Right lobe of liver (tissue), 6 donors: ENCODE data around the gene SLC37A4. TPM values are rescaled to one million over a fixed set of nuclear protein-coding genes. Genes with fewer than 3 reads are reported as not detected.
A peak's percentile ranks its signal among the peaks of the same experiment; 100 is the strongest.

Source experiments
- ATAC-seq, 4 donors: fragments of 200-7000 bp; cut with Tn5 transposase; one replicate each; pipeline ENCODE4 v1.9.1; 2020; ENCODE audit warnings: mild to moderate bottlenecking in 4 of 4, moderate library complexity in 4 of 4
- DNase-seq, 3 donors: peaks; one replicate each; pipeline ENCODE4 v3.0.0-alpha.2; 2020
- H3K27ac ChIP-seq, 3 donors: fragments of 200-600 bp; one replicate each; pipeline ENCODE4 v1.8.0; 2022
- H3K27me3 ChIP-seq, 2 donors: fragments of 200-600 bp; one replicate each; pipeline ENCODE4 v1.8.0; 2022
- H3K36me3 ChIP-seq, 4 donors: fragments of 200-600 bp; sonication (generic) in 1 of 4; one replicate each; pipeline versions ENCODE4 v1.5.1 to v1.8.0; 2017 to 2022; ENCODE audit warnings: control low read depth in 1 of 4
- H3K4me1 ChIP-seq, 4 donors: fragments of 200-600 bp; sonication (generic) in 1 of 4; one replicate each; pipeline versions ENCODE4 v1.5.1 to v1.8.0; 2017 to 2022; ENCODE audit warnings: control low read depth in 1 of 4
- H3K4me3 ChIP-seq, 3 donors: fragments of 200-600 bp; one replicate each; pipeline ENCODE4 v1.8.0; 2022
- H3K9me3 ChIP-seq, 4 donors: fragments of 200-600 bp; sonication (generic) in 1 of 4; one replicate each; pipeline versions ENCODE4 v1.5.1 to v1.8.0; 2017 to 2022; ENCODE audit warnings: control low read depth in 1 of 4
- POLR2A ChIP-seq: fragments of 450-650 bp; IDR thresholded peaks from one replicate; pipeline ENCODE4 v1.6.1; 2017; ENCODE audit warnings: antibody characterized with exemption, mild to moderate bottlenecking
- WGBS: methylation state at CpG from one replicate; pipeline ENCODE4 v1.1.6; 2018; ENCODE audit warnings: low coverage, low lambda C conversion rate; ENCODE audit not compliant: insufficient coverage; ENCODE audit errors: missing lambda C conversion rate; 5-methylcytosine and 5-hydroxymethylcytosine counted together
- intact Hi-C, 2 donors: fragments of 100-400 bp; cut with DNase I; formaldehyde crosslinking; loops; one replicate each; pipeline versions ENCODE4 v1.11.2 to v1.14.1; 2022
- total RNA-seq, 6 experiments: library from RNA; depleted of rRNA in 2 of 6; stranded (reverse); fragments of >200 nt in 2 of 6; fragmentation: NEBNext Ultra II Directional in 3 of 6; extraction: Animal tissue kit (Norgen Biotek cat#: 25700) in 3 of 6; gene quantifications; one replicate each; pipeline versions ENCODE4 v1.1.0 to v1.2.4, GENCODE V29; 2016 to 2023
- TF ChIP-seq, protein P1 (sequence below), 4 donors: fragments of 200-600 bp in 3 of 4; fragments of 450-650 bp in 1 of 4; IDR thresholded peaks; one replicate each; pipeline versions ENCODE4 v1.5.1 to v1.8.0; 2016 to 2022; ENCODE audit warnings: antibody characterized with exemption in 4 of 4, mild to moderate bottlenecking in 2 of 4
- donor health status: DM: no; HTN: yes; CAD: no.
- donor health status: DM: no; HTN: no; CAD: no.
- donor health status: DM: no; HTN: no; CAD: no.
- donor health status: DM: no; HTN: yes; CAD: no.
- donor health status: DM: no; HTN: yes; CAD: no.

The SLC37A4 gene
- total RNA-seq, 6 experiments from 2014 or later = 78.5 to 177 (median 147) TPM

DNA sequence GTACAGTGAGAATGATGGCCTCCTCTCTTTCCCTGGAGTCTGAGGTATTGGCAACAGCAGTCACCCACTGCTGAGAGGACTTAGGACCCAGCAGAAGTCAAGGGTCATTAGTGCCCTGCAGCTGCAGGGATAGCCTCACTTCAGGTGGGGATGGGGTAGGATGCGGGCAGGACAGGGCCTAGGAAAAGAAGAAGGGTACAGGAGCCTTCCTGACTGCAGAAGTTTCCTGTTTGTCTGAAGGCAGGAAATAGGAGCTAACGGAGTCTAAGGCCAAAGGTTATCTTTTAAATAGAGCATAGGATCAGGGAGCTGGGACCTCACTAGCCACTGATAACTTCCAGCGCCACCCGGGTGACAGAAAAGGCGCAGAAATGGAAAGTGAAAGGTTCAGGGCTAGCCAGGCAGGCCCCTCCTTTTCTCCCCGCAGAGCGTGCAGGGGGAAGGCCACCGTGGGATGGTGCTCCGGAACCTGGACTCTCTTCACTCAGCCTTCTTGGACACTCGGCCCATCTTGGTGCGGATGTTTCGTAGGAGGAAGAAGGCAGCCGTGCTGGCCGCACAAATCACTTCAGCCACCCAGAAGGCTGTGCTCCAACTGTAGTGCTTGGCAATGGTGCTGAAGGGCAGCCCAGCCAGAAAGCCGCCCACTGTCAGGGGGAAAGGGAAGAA lies 6.1 kb downstream of the SLC37A4 start:
- DNase-seq (peak in 2 of 3 donors; percentile 48 to 56), ATAC-seq (peak in 2 of 4 donors; percentile 4 to 14)
- H3K9me3 ChIP-seq = no peaks in the 10 kb centered on the region
- peaks cover 0 to 32% (median 15%) of the 10 kb centered on the region in 4 donors for H3K36me3 ChIP-seq
- intact Hi-C loops = no loop called here
- 17% methylated on average over 11 of the region's 15 CpGs for WGBS
- peaks cover 0 to 77% (median 32%) of the 10 kb centered on the region in 4 donors for H3K4me1 ChIP-seq
- TF ChIP-seq POLR2A = peak; percentile 17
- TF ChIP-seq, protein P1, sequence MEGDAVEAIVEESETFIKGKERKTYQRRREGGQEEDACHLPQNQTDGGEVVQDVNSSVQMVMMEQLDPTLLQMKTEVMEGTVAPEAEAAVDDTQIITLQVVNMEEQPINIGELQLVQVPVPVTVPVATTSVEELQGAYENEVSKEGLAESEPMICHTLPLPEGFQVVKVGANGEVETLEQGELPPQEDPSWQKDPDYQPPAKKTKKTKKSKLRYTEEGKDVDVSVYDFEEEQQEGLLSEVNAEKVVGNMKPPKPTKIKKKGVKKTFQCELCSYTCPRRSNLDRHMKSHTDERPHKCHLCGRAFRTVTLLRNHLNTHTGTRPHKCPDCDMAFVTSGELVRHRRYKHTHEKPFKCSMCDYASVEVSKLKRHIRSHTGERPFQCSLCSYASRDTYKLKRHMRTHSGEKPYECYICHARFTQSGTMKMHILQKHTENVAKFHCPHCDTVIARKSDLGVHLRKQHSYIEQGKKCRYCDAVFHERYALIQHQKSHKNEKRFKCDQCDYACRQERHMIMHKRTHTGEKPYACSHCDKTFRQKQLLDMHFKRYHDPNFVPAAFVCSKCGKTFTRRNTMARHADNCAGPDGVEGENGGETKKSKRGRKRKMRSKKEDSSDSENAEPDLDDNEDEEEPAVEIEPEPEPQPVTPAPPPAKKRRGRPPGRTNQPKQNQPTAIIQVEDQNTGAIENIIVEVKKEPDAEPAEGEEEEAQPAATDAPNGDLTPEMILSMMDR (IDR thresholded peaks at IDR 0.05) = no peak
- H3K27ac ChIP-seq = peak overlapping the region; percentile 37 to 62 (median 47)
- no peaks in the 10 kb centered on the region for H3K27me3 ChIP-seq
- peak overlapping the region in 1 of 3 donors; percentile 0 for H3K4me3 ChIP-seq

DNA sequence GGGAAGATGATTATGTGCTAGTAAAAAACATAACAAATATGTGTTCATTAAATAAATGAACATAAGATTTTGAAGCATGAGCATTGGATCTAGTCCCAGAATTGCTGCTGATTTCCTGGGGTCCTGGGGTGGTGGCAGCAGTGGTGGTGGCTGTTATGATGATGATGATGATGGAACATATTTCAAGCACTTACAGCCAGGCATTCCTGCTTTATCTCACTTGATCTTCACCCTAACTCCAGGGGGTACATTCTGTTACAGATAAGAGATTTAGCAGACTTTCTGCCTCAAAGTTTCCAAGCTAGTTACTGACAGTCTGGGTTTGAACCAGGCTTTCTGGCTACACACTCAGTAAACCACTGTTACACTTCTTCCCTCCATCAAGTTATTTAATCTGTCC lies 6.9 kb downstream of the SLC37A4 start:
- Histone ChIP-seq H3K4me1 (peaks cover 0 to 76% (median 31%) of the 10 kb centered on the region in 4 donors), H3K9me3 (no peaks in the 10 kb centered on the region), H3K4me3 (no peak overlapping the region), H3K27me3 (no peaks in the 10 kb centered on the region), H3K27ac (peak overlapping the region in 1 of 3 donors; percentile 62), H3K36me3 (peaks cover 0 to 32% (median 15%) of the 10 kb centered on the region in 4 donors)
- intact Hi-C loops = no loop called here
- DNase-seq (no peak), ATAC-seq (no peak)
- TF ChIP-seq POLR2A = no peak
- TF ChIP-seq, protein P1 (IDR thresholded peaks at IDR 0.05) = no peak

DNA sequence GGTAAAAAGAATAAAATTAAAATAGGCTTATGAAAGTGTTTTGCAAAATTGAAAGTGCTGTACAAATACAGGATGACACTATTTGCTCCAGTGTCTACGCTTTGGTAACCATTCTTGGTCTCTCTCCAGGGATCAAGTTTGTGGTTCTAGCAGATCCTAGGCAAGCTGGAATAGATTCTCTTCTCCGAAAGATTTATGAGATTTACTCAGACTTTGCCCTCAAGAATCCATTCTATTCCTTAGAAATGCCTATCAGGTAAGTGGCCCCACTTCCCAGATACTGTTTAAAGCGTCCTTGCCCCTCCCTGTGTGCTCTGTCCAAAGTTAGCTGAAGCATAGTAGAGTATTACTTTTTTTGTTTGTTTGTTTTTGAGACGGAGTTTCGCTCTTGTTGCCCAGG lies 9.0 kb downstream of the SLC37A4 start:
- no peak overlapping the region for H3K4me3 ChIP-seq
- H3K4me1 ChIP-seq = peaks cover 0 to 78% (median 35%) of the 10 kb centered on the region in 4 donors
- 23% methylated on average over 4 of the region's 5 CpGs for WGBS
- no peak for ATAC-seq
- H3K27ac ChIP-seq = peak overlapping the region; percentile 16 to 61 (median 45)
- TF ChIP-seq, protein P1 (IDR thresholded peaks at IDR 0.05) = no peak
- TF ChIP-seq POLR2A = no peak
- H3K36me3 ChIP-seq = peaks cover 0 to 38% (median 10%) of the 10 kb centered on the region in 4 donors
- intact Hi-C loops = no loop called here
- DNase-seq = no peak
- no peaks in the 10 kb centered on the region for H3K27me3 ChIP-seq
- H3K9me3 ChIP-seq = no peaks in the 10 kb centered on the region

DNA sequence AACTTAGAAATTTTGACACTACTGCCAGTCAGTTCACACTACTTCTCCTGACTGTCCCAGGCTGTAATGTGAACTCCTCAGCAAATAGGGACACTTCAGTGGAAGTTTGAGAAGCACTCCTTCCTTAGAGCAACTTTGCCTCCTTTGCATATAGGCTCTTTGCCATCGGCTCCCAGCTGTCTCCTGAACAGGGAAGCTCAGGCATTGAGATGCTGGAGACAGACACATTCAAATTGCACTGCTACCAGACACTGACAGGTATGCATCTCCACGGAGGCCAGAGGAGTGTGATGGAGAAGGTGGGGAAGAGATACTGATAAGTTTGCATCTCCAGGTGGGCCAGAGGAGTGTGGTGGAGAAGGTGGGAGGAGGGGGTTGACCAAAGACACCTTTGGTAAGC lies 10.7 kb downstream of the SLC37A4 start:
- no peaks in the 10 kb centered on the region for H3K27me3 ChIP-seq
- 20% methylated on average over 2 of the region's 2 CpGs for WGBS
- ATAC-seq (no peak), DNase-seq (no peak)
- intact Hi-C loops = no loop called here
- H3K36me3 ChIP-seq = peaks cover 0 to 45% (median 14%) of the 10 kb centered on the region in 4 donors
- H3K4me3 ChIP-seq = peak overlapping the region; percentile 77 to 90 (median 81)
- peaks cover 0 to 68% (median 31%) of the 10 kb centered on the region in 4 donors for H3K4me1 ChIP-seq
- TF ChIP-seq, protein P1 (IDR thresholded peaks at IDR 0.05) = no peak
- TF ChIP-seq POLR2A = no peak
- peak overlapping the region in 1 of 3 donors; percentile 85 for H3K27ac ChIP-seq
- no peaks in the 10 kb centered on the region for H3K9me3 ChIP-seq
